GM21423 (cell line): Measurements from ENCODE around the gene PRKG1.
"Not testable (repeated sequence)": the region's sequence is repeated elsewhere in the genome, so short reads cannot be mapped to it uniquely, and the experiment has no call there.

Experiments
- ATAC-seq: cut with Tn5 transposase; IDR thresholded peaks from one replicate; pipeline ENCODE4 v1.9.1; 2021; ENCODE audit warnings: mild to moderate bottlenecking, moderate library complexity; ENCODE audit not compliant: unreplicated experiment

PRKG1 gene

DNA sequence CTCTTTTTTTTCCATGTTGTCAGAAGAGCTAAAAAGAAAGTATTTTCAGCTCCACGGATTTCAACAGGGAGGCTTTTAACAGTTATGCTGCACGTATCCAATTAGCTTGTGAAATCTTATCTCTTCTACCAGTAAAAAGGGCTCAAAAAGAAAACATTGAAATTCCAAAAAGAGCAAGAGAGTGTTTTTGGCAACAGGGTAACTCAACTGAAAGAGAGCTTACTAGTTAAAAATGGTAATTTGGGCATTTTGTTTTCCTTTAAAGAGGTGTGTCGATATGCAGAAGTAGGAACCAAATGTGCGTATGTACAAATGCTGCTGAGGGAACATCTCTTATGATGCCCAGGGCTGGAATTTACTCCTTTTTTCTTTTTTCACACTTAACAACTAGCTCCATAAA lies 292.8 kb downstream of the PRKG1 start:
- ATAC-seq = no peak

DNA sequence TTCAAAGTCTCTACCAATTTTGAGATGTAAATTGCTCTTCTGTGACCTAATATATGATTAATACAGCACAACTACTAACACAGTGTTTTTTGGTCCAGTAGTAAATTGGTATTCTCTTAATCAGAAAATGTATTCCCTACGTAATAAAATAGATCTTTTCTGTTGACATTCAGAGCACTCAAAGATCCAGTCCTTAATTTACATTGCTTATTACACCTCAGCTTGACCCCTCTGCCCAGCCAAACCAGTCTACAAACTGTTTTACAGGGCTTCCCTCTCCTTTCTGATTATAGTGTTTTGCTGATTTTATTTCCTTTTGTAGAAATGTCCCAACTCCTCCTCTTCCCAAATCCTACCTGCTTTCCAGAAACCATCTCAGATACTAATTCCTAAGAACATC lies 293.4 kb downstream of the PRKG1 start:
- ATAC-seq = no peak

DNA sequence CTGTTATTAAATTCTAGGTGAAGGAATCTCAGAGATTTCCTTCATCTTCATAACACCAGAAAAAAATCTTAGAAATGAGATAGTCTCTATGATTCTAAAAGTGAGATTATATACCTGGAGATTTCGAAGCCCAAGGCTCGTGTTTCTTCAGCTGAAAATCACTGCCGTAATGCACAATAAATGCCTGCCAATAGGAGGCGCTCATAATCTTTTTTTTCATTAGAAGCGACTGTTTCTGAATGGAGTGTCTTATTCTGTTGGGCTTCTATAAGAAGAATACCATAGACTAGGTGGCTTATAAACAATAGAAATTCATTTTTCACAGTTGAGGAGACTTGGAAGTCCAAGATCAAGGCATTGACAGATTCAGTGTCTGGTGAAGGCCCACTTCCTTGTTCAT lies 294.7 kb downstream of the PRKG1 start:
- ATAC-seq = no peak

DNA sequence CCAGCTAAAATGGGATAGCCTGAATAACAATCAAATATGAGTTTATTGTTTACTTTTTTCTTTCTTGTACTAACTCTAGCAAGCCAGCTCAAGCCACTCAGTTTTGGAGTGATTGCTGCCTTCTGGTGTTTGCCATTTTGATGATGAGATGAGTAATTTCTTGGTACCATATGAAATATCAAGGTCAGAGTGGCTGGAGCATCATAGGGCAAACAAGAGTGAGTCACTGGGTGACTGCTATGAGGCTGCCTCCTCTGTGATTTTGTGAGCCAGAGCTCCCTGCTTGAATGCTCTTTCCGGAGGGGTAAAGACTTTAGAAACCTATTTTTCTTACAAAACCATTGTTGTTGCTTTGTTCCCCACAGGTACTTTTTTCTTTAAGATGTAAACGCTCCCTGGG lies 295.6 kb downstream of the PRKG1 start:
- ATAC-seq = no peak

DNA sequence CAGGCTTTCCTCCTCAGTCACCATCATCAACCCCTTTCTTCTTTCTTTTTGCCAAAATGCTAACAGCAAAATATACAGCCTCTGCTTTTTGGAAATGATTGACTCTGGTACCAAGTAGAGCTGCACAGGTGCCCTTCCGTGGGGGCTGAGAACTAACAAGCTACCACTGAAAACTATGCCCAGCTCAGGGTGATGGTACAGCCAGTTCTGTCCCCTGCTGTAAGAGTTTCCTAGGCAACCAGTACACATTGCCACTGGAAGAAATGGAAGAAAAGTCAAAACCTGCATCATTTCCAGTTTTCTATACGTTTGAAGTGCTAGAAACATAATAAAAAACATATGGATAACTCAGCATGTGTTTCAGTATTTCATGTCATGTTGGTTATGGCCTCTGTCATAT lies 297.5 kb downstream of the PRKG1 start:
- no peak for ATAC-seq

DNA sequence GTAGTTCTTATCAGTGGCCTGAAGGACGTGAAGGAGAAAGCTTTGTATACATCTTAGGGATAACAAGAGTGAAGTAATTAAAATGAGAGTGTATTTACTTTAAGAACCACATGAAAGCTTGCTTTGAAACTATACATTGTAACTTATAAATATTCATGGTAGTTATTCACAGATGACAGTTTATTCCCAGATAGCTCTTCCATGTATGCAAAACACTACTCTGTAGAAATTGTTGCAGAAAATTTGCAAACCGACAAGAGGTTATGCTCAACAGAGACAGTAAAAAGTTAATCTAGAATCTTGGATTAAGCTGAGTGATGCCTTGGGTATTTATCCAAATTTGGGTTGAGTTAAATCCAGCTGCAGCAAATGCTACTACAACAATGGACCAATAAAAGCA lies 301.5 kb downstream of the PRKG1 start:
- no peak for ATAC-seq

DNA sequence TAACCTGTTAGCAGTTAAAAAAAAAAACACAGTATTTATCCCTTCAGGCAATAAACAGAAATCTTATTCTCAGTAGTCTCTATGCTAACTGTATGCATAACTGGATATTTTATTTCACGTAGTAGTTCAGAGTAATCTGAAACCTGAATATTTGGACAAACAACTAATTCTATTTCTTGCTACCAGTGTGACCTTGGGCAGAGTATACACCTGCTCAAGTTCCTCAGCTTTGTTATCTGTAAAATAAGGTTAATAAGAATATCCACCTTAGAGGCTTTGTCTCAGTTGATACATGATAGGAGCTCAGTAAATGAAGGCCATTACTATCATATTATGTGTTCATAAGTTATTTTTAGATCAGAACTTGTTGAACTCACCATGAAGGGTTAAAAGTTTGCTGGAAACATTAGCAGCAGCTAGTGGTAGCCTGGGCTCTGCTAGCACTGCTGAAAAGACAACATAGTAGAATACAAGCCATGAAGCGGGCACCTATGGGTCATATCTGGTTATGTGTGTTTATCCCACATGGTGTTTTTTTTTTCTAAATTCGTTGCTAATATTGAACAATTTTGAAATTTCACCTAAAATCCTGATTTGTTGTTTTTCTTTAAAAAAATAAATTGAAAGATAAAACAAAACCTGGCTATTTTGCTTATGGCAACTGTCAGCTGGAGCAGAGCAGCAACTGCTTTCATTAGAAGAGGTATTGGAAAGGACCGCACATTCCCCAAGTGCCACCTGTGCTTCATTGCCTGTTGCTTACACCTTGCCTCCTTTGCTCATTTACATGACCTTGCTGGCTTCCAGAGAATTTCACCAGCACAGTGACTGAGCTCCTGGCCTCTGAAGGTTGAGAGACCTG lies 303.0 kb downstream of the PRKG1 start:
- no peak for ATAC-seq

DNA sequence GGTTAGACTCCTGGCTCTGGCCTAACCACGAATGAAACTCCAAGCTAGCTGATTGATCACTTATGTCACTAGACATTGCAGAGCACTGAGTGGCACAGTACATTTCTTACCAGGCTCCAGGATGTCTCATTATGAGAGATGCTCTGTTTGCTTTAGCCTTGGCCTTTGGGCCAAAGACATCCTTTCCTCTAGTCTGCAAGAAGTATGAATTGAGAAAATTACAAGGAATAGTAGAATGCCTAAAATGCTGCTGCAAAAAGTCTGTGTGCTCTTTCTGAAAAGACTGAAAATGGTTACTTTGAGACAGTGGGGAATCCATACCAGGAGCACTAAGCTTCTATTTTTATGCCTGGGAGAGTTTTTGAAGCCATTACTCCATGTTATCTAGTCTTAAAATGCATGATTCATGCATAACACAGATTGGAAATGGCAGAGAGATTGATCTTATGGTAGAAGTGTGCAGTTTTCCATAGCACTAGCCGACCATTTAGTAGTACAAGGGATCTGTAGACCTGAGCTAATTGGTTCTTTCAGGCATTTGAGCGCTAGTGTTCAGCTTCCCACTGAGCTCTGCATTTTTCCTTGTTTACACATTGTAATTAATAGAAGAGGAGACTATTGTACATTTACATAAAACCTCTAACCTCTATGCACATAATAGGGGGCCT lies 303.8 kb downstream of the PRKG1 start:
- no peak for ATAC-seq

DNA sequence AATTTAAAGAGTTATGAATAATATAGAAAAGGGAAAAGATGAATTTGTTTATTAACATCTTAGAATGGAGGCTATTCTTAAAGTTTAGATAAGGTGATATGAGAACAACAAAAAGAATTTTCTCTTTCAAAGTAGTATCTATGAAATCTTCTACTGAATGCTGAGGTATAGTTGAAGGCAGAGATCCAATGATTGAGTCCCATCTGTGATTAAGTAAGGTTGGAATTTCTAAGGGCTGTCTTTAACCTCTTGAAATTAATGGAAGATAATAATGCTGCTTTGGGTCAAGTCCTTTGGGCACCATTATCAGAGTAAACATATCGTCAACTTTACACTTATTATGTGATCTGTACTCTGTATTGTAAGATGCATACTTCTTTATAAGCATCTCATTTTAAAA lies 307.9 kb downstream of the PRKG1 start:
- no peak for ATAC-seq

DNA sequence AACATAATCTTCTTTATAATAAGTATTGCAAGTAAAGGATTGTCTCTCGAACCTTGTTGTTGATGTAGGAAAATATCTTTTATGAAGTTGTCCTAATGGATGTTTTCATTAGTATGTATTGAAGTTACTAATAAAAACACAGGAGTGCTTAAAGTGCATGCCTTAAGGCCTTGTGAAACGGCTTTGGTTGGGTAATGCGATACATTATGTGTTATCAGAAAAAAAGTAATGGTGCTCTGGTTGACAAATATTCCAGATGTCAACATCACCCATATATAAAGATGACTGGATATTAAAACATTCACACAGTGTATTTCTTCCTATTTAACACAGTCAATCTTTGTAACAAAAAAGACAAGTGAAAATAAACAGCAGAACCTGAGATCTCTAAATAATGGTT lies 310.7 kb downstream of the PRKG1 start:
- no peak for ATAC-seq

DNA sequence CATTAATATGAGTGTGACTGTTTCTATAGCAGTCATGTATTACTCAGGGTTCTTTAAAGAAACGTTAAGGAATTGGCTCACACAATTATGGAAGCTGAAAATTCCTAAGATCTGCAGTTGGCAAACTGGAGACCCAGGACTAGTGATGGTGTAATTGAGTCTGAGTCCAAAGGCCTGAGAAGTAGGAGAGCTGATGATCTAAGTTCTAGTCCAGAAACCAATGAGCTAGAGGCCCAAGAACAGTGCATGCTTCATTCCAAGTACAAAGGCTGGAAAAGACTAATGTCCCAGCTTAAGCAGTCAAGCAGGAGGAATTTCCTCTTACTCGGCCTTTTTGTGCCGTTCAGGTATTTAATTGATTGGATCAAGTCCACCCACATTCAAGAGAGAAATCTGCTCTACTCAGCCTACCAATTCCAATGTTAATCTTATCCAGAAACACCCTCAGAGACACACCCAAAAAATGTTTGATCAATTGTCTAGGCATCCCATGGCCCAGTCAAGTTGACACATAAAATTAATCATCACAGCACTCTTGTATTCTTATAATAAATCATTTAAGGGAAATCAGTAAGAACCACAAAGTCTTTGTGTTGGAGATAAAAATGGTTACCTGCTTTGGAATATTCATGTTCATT lies 312.1 kb downstream of the PRKG1 start:
- ATAC-seq = no peak

DNA sequence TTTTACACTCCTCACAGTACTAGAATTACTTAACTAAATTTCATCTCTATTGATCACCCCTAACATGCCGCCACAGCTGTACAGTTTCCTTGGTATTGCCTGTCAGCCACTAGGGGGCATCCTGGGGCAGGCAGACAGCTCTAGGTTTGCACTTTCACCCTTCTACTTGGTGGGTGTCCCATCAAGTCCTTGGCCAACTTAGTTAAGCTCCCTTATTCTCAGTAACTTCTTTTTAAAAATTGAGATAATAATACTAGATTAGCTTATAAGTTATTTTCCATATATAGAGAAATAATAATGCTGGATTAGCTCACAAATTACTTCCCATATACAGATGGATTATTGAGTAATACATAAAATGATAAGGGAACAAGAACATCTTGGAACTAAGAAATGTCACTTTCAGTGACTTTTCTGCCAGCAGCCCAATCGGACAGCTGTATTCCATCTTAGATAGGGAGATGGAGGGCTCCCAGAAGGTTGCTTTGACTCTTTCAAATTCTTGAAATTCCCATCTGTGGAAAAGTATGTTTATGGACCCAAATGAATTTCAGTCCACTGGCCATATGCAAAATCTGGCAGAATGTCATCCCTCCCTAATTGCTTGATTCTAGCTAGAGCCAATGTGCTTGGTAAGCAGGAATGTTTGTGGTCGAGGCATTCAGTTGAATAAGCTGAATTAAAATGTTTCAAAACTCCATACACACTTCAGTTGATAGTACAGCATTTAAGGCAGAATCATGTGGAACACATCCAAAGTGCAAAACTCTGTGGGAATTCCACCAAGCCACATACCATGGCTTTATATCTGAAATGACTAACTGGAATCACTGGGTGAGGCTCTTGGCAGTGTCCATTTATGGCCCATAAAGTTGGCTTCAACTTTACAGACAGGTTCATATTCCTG lies 315.4 kb downstream of the PRKG1 start:
- no peak for ATAC-seq

DNA sequence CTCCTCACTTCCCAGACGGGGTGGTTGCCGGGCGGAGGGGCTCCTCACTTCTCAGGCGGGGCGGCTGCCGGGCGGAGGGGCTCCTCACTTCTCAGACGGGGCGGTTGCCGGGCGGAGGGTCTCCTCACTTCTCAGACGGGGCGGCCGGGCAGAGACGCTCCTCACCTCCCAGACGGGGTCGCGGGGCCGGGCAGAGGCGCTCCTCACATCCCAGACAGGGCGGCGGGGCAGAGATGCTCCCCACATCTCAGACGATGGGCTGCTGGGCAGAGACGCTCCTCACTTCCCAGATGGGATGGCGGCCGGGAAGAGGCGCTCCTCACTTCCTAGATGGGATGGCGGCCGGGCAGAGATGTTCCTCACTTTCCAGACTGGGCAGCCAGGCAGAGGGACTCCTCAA lies 318.7 kb downstream of the PRKG1 start:
- not testable (repeated sequence) for ATAC-seq

DNA sequence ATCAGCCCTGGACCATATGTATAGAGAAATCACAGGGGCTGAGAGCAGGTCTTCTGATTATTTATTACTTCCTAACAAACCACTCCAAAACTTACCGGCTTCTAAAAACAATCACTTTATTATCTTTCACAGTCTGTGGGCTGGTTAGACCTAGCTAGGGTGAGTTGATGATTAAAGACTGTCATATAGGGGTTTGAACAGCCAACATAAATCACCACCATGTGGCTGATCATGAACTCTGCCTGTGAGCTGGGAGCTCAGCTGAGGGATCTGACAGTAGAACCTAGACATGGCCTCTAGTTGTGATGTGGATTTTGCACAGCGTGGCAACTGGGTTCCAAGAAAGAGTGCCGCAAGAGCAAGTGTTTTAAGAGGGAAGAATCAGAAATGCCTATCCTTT lies 319.8 kb downstream of the PRKG1 start:
- ATAC-seq = no peak

DNA sequence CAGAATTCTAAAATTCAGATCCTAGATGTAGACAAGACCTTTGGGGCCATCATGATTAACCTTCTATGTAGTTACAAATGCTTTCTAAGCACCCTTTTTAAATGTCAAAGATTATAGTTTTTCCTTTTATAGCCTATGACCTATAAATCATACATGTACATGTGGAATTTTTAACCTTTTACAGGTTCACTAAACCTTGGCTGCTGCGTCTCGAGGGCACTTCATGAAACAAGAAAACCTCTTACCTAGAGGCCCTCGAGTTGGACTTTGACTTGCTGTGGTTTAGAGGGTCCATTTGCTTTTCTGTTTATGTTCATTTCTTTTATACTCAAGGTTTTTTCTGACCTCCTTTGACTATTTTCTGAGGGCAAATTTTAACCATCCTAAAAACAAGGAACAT lies 323.0 kb downstream of the PRKG1 start:
- ATAC-seq = no peak

DNA sequence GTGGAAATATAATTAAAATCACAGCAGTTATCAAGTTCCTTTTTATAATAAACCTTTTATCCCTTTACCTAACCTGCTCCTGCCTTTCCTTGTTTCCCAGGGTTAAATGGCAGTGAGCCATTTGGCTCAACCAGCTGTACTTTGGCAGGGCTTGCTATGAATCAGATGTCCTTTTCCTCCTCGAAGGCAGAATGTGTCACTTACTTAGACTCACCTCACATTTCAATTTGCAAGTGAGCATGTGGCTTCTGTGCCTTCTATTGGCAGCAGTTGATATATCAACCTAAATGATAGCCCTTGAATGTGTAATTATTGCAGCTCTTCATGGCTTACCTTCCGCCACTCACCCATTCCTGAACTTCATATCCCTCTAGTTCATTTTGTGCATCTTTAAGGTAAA lies 323.4 kb downstream of the PRKG1 start:
- no peak for ATAC-seq

DNA sequence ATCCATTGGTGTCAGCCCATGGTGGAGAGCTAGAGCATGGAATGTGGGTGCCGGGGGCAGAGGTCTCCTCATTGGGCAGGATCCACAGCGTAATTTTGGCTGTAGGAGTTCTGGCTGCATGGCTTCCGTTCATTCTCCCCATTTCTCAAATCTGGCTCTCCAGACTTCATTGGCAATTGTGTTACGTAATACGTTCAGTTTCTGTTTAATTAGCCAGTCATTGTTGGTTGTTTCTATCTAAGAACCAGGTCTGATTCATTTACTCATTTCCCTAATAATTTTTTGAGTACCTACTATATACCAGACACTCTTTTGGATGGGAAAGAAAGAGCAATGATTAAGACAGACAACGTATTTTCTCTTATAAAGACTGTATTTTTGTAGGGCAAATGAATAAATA lies 325.6 kb downstream of the PRKG1 start:
- no peak for ATAC-seq

DNA sequence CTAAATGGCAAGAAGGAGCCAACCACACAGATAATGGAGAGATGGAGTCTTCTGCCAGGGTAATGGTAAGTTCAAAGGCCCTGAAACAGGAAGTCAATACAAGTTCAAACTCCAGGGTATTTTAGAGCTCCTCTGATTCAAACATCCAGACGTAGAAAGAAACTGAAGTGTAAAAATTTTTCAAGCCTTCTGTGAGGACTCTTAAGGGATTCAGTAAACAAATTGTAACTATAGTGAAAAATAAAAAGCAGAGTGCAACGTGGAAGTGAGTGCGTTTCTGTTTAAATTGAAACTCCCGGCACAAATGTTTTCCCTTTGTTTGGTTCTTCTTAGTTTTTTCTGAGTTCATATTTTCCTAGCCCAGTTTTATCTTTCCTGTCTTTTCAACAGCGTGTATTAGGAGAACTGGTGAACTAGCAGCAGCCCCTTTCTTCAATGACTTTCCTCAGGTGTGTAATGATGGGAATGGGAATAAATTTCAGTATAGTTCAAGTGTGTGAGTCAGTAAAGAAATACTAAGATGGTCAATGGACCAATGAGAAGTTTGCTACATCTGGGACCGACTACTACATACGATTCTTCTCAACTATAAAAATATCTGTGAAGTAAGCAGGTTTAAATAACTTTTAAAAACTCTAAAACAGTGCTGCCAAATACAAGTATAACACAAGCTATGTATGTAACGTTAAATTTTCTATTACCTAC lies 326.3 kb downstream of the PRKG1 start:
- no peak for ATAC-seq

DNA sequence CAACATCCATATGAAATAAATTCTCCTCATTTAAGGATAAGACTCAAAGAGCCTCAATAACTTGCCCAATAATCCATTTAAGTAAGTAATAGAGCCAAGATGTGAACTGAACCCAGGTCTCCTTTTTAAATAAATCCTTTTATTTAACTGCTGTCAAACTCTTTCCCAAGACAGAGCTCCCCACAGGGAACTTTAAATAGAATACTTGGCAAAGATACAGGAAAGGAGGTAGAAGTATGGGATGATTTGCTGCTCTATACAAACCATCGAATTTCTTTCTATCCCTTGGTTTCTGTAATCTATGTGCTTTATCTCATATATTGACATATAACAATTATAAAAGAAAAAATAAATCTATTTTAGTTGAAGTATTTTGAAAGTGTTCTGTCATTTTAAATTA lies 329.2 kb downstream of the PRKG1 start:
- no peak for ATAC-seq

DNA sequence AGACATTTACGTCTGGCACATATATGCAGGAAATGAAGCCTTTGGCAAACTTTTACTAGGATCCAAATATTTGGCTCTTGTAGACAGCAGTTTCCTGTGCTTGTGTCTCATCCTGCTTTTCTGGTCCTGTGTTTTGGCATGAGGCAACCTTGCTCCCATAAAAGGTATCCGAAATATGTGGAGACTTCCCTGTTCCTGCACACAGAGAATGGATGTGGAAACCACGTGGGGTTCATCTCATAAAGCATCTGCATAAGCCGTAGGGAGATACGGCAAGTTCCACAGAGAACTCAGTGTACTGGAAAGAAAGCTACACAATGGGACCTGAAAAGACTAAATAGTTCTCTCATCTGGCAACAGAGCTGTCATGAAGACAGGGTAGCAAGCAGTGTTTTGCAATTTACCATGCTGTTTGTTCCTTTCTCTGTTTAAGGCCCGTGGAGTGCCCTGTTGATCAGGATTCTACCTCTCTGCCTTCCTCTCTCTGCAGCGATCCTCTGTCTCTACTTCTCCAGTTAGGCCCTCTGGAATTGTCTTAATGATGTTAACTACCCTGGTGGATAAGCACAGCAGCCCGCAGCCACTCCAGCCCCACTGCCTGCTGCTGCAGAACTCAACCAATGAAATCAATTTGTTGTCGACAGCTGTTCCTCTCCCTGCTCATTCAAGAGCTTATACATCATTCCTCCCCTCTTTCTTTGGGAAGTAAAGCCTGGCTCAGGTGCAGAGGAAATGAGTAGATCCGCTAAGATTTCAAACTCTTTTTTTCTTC lies 331.5 kb downstream of the PRKG1 start:
- no peak for ATAC-seq
